ENCODE results near the gene NRIP1.

Gene NRIP1

DNA sequence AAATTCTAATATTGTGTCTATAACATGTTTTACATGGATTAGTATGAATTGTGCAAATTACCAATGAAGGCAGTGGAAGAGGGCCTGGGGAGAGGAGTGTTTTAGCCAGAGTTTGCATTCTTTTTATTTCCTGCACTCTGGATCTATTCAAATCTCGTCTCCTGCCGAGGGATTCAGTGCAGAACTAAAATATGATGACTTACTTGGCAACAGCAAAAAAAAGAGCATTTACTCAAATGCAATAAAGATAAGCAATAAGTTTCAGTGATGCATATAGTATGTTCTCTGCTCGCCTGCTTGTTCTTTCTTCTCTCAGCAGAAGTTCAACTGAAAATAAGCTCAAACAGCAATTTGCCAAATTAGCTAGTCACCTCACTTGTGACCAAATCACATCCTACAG is 33.4 kb upstream of the NRIP1 start:
- no peaks in the 10 kb centered on the region for H3K4me1 ChIP-seq
- intact Hi-C loops (cut with DNase I; ENCODE audit: low total_unique reads) = no loop called here
- H3K27me3 ChIP-seq = no peaks in the 10 kb centered on the region
- DNase-seq = no peak
- TF ChIP-seq, protein P1, sequence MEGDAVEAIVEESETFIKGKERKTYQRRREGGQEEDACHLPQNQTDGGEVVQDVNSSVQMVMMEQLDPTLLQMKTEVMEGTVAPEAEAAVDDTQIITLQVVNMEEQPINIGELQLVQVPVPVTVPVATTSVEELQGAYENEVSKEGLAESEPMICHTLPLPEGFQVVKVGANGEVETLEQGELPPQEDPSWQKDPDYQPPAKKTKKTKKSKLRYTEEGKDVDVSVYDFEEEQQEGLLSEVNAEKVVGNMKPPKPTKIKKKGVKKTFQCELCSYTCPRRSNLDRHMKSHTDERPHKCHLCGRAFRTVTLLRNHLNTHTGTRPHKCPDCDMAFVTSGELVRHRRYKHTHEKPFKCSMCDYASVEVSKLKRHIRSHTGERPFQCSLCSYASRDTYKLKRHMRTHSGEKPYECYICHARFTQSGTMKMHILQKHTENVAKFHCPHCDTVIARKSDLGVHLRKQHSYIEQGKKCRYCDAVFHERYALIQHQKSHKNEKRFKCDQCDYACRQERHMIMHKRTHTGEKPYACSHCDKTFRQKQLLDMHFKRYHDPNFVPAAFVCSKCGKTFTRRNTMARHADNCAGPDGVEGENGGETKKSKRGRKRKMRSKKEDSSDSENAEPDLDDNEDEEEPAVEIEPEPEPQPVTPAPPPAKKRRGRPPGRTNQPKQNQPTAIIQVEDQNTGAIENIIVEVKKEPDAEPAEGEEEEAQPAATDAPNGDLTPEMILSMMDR (IDR thresholded peaks at IDR 0.05) = no peak
- no peak overlapping the region for H3K27ac ChIP-seq
- H3K9me3 ChIP-seq = no peaks in the 10 kb centered on the region
- H3K4me3 ChIP-seq = no peak overlapping the region
- no peaks in the 10 kb centered on the region for H3K36me3 ChIP-seq

DNA sequence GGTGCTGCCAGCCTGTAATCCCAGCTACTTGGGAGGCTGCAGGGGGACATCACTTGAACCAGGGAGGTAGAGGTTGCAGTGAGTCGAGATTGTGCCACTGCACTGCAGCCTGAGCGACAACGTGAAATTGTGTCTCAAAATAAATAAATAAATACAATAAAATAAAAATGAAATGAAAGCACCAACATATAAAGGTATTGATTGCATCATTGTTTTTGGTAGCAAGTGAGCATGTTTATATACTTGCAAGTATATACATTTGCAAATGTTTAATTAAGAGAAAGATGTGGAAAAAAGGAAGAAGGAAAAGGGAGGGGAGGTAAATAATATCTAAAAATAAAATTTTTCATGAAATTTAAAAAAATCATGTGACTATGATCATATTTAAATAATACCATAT is 32.8 kb upstream of the NRIP1 start:
- TF ChIP-seq, protein P1 (IDR thresholded peaks at IDR 0.05) = no peak
- no peak overlapping the region for H3K4me3 ChIP-seq
- no peaks in the 10 kb centered on the region for H3K4me1 ChIP-seq
- no peak for DNase-seq
- no peaks in the 10 kb centered on the region for H3K36me3 ChIP-seq
- H3K27me3 ChIP-seq = no peaks in the 10 kb centered on the region
- no peaks in the 10 kb centered on the region for H3K9me3 ChIP-seq
- H3K27ac ChIP-seq = no peak overlapping the region
- intact Hi-C loops (cut with DNase I; ENCODE audit: low total_unique reads) = no loop called here

DNA sequence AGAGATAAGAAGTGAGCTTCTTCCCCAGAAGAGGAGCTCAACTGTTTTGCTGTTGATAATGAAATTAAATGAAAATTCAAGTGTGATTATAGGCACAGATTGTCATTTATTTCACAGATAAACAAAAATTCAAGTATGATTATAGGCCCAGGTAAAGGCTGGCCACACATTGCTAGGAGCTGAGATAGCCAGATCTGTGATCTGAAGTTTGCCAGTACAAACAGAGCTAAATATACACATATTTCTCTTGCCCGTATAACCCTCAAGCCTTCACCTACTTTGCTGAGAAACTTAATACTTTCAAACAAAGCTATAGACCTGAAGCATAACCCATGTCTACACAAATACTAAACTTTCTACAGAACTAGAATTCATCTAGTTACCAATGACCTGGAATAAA is 31.3 kb upstream of the NRIP1 start:
- H3K9me3 ChIP-seq = no peaks in the 10 kb centered on the region
- DNase-seq = no peak
- H3K27me3 ChIP-seq = no peaks in the 10 kb centered on the region
- H3K4me3 ChIP-seq = no peak overlapping the region
- TF ChIP-seq, protein P1 (IDR thresholded peaks at IDR 0.05) = no peak
- H3K4me1 ChIP-seq = no peaks in the 10 kb centered on the region
- H3K36me3 ChIP-seq = no peaks in the 10 kb centered on the region
- intact Hi-C loops (cut with DNase I; ENCODE audit: low total_unique reads) = no loop called here
- no peak overlapping the region for H3K27ac ChIP-seq

DNA sequence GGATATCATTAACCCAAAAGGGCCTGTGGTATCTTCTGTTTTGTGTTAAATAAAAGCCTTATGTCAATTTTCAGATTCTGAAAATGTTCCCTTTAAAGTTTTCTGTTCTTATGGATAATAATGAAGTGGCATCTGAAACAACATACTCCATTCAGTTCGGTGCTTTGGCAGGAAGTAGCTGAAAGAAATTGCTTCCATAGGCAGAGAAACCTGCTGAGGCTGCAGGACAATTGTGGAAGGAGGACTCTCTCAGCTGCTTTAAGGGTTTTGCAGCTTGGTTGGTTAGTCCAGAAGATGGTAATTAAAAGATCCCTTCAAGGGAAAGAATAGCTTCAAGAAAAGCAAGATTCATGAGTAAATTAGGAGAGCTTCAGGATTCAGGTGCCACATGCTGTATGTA is 30.5 kb upstream of the NRIP1 start:
- DNase-seq = no peak
- Histone ChIP-seq H3K27me3 (no peaks in the 10 kb centered on the region), H3K9me3 (no peaks in the 10 kb centered on the region), H3K36me3 (no peaks in the 10 kb centered on the region), H3K4me3 (no peak overlapping the region), H3K4me1 (no peaks in the 10 kb centered on the region), H3K27ac (no peak overlapping the region)
- intact Hi-C loops (cut with DNase I; ENCODE audit: low total_unique reads) = no loop called here
- TF ChIP-seq, protein P1 (IDR thresholded peaks at IDR 0.05) = no peak

DNA sequence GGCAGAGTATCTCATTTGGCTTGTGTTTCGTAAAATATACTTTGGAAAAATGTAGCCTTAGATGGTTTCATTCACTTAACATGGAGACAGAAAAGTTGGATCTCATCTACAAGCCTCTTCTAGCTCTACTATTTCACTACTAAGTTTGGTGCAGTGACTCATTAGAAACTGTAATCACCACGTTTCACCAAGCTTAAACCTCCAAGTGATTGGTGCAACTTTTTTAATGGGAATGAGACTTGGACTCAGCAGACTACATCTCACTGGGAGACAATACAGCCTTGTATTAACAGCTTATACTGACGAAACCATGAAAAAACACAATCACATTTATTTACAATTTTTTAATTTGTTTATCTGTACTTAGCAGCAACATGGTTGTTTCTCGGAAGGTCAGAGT is 29.9 kb upstream of the NRIP1 start:
- H3K9me3 ChIP-seq = no peaks in the 10 kb centered on the region
- no peak for DNase-seq
- H3K27me3 ChIP-seq = no peaks in the 10 kb centered on the region
- H3K27ac ChIP-seq = no peak overlapping the region
- no peaks in the 10 kb centered on the region for H3K36me3 ChIP-seq
- H3K4me1 ChIP-seq = no peaks in the 10 kb centered on the region
- intact Hi-C loops (cut with DNase I; ENCODE audit: low total_unique reads) = no loop called here
- no peak overlapping the region for H3K4me3 ChIP-seq
- TF ChIP-seq, protein P1 (IDR thresholded peaks at IDR 0.05) = no peak

DNA sequence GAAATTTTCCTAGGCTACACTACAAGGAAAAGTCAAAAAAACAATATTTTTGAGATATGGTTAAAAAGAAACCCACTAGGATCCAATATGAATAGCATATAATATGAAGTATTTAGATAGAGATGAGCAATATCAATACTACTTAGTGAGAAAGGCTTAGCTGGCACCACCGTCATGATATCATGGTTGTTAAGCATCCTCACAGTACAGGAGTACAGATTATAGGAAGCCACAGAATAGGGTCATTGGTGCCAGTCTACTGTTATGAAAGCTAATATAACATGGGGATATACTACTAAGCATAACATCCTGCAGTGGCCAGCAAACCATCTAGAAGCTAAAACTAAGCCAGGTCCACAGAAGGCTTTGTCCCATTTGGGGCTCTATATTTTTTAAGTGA is 28.4 kb upstream of the NRIP1 start:
- intact Hi-C loops (cut with DNase I; ENCODE audit: low total_unique reads) = no loop called here
- Histone ChIP-seq H3K4me1 (no peaks in the 10 kb centered on the region), H3K27ac (no peak overlapping the region), H3K36me3 (no peaks in the 10 kb centered on the region), H3K9me3 (no peaks in the 10 kb centered on the region), H3K27me3 (no peaks in the 10 kb centered on the region), H3K4me3 (no peak overlapping the region)
- DNase-seq = no peak
- TF ChIP-seq, protein P1 (IDR thresholded peaks at IDR 0.05) = no peak
